HG03097 (cell line): Measurements from ENCODE around the gene RPS3.
"Not testable (repeated sequence)": the region's sequence is repeated elsewhere in the genome, so short reads cannot be mapped to it uniquely, and the experiment has no call there.

Source experiments
- ATAC-seq: cut with Tn5 transposase; IDR thresholded peaks from one replicate; pipeline ENCODE4 v1.9.1; 2021; ENCODE audit not compliant: unreplicated experiment, low FRiP score

RPS3 gene

GRCh38 chr11:75378776-75379175, 20.5 kb upstream of the RPS3 start:
- ATAC-seq, result not testable (repeated sequence)

DNA sequence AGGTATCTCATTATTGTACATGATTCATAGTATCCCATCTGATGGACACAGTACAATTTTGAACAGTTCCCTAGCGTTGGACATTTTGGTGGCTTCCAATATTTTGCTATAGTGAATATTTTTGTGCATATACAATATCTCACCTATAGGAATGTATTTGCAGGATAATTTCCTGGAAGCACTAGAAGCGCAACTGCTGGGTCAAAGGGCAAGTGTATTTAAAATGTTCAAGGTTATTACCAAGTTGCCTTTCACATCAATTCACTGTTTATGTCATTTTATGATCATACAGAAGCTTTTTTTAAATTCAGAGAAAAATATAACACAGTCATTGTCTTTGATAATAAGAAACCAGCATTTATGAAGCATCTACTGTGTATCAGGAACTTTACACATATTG, 19.1 kb upstream of the RPS3 start:
- ATAC-seq, result no peak

DNA sequence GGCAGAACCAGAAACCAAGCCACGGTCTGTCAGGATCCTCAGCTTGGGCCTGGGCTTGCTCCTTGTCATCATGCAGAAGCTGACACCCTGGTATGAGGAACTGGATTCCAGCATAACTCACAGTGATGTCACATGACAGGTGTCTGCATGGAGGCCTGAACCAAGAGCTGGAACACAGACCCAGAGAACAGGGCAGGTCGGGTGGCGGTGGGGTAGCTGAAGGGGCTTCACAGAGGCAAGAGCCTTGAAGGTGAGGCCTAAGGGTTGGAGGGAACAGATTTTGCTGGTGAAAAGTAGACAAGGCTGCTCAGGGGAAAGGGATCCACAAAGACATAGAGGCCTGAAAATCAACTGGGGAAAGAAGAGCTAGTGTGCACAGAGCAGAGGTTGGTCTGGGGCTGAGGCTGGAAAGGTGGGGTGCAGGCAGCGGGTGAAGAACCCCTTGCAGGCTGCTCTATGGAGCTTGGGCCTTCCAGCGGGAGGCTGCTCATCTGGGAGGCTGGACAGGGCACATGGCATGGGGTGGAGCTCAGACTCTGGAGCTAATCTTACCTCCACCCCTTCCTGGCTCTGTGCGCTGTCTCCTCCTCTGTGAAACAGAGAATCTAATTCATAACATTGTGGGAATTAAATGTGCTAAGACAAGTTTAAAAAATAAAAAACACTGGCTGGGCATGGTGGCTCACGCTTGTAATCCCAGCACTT, 18.4 kb upstream of the RPS3 start:
- no peak for ATAC-seq

DNA sequence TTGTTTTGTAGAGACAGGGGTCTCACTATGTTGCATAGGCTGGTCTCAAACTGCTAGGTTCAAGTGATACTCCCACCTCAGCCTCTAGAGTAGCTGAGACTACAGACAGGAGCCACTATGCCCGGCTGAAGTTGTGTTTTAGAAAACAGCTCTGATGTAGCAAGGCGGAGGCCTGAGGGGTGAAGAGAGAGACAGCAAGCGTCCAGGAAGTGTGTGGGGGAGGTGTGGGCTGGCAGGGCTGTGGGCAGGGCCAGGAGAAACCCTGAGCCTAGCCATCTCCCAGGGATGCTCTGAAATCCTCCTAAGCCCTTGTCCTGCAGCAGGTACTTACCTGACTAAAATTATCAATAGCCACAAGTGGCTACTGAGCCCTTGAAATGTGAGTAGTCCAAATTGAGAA, 16.1 kb upstream of the RPS3 start:
- no peak for ATAC-seq

- ATAC-seq, result no peak
Measured at GRCh38 chr11:75384438-75385080, 14.8 kb upstream of the RPS3 start.

- ATAC-seq, result no peak
Measured at GRCh38 chr11:75386942-75387630, 12.2 kb upstream of the RPS3 start.

GRCh38 chr11:75387736-75388294, 11.5 kb upstream of the RPS3 start:
- no peak for ATAC-seq

DNA sequence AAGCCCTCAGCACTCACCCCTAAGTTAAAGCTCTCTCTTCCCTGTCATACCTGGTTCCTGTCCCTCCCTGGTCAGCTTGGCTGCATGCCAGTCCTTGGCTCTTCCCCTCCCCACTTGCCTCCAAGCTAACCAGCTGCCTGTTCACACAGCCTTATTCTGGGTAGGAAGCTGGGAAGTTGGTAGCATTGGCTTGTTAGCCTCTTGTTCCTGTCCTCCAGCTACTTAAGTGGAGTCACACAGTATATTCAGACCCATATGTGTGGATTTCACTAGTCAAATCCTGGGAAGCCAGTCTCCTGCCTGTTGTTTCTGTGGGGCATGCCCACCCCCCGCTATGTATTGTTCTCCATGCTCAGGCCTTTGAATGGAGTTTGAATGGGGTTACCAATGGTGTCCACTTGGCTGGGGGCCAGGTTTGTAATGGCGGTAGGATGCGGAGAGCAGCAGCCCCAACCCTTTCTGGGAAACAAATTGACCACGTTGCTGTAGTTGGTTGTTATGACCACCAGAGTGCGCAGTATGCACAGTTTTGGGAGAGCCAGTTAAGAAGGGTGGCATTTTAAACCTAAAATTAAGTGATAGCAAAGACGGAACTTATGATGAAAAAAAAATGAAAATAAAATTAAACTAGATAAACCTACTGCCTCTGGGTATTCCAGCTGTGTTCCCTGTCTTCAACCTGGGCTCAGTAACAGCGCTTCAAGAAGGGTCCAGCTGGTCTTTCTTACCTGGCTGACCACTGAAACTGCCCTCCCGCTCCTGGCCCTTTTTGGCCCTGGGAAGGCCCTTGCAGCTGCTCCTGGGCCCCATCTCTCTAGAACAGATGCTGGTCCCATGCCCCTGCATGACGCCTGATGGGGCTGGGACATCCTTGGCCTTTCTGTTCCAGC, 10.7 kb upstream of the RPS3 start:
- no peak for ATAC-seq

DNA sequence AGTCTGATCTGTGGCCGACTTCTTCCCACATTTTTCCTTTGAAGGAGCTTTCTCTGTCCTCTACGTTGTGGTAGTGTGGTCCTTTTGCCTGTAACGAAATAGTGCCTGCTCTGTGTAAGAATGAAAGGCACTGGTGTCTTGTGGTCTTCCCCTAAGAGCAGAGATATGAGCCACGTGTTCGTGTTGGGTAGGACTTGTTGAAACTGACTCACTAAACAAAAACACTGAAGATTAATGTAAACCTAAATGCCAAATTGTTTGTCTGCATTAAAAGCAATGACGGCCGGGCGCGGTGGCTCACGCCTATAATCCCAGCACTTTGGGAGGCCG, 10.1 kb upstream of the RPS3 start:
- no peak for ATAC-seq

- ATAC-seq, result no peak
Measured at GRCh38 chr11:75389925-75390324, 9.4 kb upstream of the RPS3 start.

- no peak for ATAC-seq
Measured at GRCh38 chr11:75394085-75394840, 5.1 kb upstream of the RPS3 start.

DNA sequence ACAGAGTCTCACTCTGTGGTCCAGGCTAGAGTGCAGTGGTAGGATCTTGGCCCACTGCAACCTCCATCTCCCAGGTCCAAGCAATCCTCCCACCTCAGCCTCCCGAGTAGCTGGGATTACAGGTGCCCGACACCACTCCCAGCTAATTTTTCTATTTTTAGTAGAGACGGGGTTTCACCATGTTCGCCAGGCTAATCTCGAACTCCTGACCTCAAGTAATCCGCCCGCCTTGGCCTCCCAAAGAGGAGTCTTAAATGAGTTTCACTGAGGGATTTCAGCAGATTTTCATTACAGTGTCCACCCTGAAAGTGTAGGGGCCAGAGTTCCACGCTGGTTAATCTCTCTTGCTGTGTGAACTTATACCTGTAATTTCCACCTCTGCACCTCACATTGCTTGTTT, 412 bp upstream of the RPS3 start:
- no peak for ATAC-seq

DNA sequence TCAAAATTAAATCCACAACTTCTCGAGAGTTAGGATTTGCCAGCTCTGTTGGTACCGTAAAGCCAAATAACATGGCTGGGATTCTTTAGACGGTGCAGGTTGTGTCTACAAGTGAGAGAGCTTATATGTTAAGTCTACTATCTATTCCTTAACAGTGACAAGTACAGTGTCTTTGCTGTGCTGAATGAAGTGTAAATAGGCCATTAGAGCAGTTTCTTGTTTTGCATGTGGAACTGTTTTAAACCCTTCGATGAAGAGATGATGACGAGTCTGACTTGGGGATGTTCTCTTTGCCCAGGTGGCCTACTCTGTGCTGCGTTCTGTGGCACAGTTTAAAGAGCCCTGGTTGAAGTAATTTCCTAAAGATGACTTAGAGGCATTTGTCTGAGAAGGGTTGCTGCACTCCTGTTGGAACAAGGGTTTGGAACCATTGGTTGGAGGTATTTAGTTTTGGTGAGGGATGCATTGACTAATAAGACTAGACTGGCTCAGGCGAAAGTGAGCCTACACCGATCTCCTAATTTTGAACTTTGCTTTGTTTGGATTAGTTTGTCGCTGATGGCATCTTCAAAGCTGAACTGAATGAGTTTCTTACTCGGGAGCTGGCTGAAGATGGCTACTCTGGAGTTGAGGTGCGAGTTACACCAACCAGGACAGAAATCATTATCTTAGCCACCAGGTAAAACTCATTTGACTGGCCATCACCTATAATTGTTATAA, 988 bp downstream of the RPS3 start:
- ATAC-seq, result no peak

DNA sequence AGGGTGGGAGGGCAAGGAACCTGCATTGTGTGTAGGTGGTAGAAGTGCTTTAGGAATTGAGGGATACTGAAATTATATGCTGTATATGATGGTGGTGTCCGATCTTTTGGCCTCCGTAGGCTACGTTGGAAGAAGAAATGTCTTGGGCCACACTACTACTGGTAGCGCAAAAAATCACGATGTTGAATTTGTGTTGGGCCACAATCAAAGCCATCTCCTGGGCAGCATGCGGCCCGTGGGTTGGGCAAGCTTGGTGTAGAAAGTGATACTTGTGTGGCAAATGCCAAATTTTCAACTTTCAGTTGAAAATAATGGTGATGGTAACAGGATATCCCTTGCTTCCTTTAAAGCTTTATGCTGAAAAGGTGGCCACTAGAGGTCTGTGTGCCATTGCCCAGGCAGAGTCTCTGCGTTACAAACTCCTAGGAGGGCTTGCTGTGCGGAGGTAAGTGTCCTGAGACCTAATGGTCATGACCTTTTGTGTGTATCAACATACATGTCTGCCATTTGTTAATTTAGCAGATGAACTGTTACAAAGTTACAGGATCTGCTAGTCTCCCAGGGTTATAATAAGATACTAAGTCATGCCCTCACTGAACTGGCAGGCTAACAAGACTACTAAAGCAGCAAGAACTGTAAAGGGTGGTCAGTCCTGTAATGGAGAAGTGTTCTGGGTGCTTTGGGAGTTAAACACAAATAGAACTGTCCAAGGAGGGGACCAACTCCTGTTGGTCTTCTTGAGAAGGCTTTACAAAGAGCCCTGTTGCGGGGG, 2.9 kb downstream of the RPS3 start:
- ATAC-seq, result no peak

- ATAC-seq, result no peak
Measured at GRCh38 chr11:75403037-75403436, 3.7 kb downstream of the RPS3 start.

DNA sequence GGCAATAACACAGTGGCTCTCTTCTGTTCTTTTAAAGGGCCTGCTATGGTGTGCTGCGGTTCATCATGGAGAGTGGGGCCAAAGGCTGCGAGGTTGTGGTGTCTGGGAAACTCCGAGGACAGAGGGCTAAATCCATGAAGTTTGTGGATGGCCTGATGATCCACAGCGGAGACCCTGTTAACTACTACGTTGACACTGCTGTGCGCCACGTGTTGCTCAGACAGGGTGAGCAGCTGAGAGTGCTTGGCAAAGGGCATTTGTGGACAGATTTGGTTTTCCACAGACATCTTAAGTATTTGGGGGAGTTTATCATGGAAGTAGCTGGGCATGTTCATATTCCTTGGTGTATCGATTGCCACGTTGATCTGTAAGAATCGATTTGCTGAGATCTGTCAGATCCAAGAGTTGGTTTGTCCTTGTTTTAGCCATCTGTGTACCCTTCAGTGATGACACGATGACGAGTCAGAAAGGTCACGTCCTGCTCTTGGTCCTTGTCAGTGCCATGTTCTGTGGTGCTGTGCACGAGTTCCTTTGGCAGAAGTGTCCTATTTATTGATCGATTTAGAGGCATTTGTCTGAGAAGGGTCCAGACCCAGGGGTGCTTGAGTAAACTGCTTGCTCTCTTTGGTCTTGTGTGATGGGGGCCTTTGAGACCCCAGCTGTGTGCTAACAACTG, 4.8 kb downstream of the RPS3 start:
- no peak for ATAC-seq

DNA sequence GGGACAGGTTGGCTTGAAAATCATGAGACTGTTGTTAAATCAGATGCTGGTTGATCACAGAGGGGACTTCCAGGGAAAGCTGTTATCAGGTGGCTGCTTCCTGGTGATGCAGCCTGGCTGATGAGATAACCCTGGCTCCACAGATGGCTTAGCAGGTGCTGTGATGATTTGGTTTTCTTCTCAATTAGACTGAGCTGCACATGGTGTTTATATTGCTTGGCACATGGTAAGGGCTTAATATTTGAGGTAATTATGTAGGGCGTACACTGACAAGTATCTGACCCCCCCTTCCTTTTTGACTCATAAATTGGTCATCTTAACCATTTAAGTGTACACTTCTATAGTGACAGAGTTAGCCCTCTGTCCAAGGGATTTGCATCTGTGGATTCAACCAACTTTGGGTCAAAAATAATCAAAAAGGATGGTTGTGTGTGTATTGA, 7.0 kb downstream of the RPS3 start:
- ATAC-seq, result no peak

GRCh38 chr11:75408957-75409219, 9.6 kb downstream of the RPS3 start:
- no peak for ATAC-seq
